HEK293 (cell line): ENCODE measurements around the gene MTCL1.

Experiments used
- CTCF ChIA-PET: fragments of 350-600 bp; formaldehyde crosslinking; extraction: SDS; loops from one replicate; lab custom pipeline; 2021; ENCODE audit warnings: antibody characterized with exemption; lab: Yijun Ruan, JAX
- POLR2A ChIA-PET: fragments of 300-600 bp; formaldehyde crosslinking; extraction: SDS; loops from one replicate; lab custom pipeline; 2020; ENCODE audit warnings: antibody characterized with exemption, inconsistent platforms; lab: Yijun Ruan, JAX
- H3K27ac ChIP-seq: fragments of 200-500 bp; sonication (Bioruptor generic); 2 replicates; pipeline ENCODE4 v1.5.1; 2014; ENCODE audit warnings: low read depth, low read length, control low read depth, inconsistent platforms; ENCODE audit errors: extremely low read depth
- H3K36me3 ChIP-seq, 2 experiments: fragments of 200-500 bp in 1 of 2; sonication (Bioruptor generic) in 1 of 2; 1 replicate in 1 of 2; 2 replicates in 1 of 2; pipeline ENCODE4 v1.5.1; 2014 to 2017; ENCODE audit warnings: inconsistent platforms in 2 of 2, low read length in 2 of 2; ENCODE audit not compliant: control insufficient read depth in 2 of 2, insufficient read depth in 1 of 2
- H3K4me1 ChIP-seq: fragments of 200-500 bp; sonication (Bioruptor generic); 2 replicates; pipeline ENCODE4 v1.5.1; 2014; ENCODE audit warnings: mild to moderate bottlenecking, low read length, inconsistent platforms; ENCODE audit not compliant: control insufficient read depth, insufficient read depth
- H3K4me3 ChIP-seq: 2 replicates; pipeline ENCODE4 v1.5.1; 2011; ENCODE audit warnings: low read depth, mild to moderate bottlenecking, control low read depth, low read length, moderate library complexity
- H3K9me3 ChIP-seq: fragments of 200-500 bp; sonication (Bioruptor generic); 2 replicates; pipeline ENCODE4 v1.5.1; 2014; ENCODE audit warnings: low read depth, low read length, inconsistent platforms; ENCODE audit not compliant: control insufficient read depth, insufficient read depth
- HIC1 ChIP-seq: fragments of 450-650 bp; formaldehyde crosslinking; IDR thresholded peaks from 2 replicates; pipeline ENCODE4 v1.5.1; 2016; ENCODE audit warnings: missing biosample characterization, missing genetic modification characterization
- HOXC10 ChIP-seq: sonication (generic); formaldehyde crosslinking; IDR thresholded peaks from 2 replicates; pipeline ENCODE4 v1.8.1; 2023; ENCODE audit warnings: mild to moderate bottlenecking, missing genetic modification reagents
- KLF1 ChIP-seq: fragments of 450-650 bp; formaldehyde crosslinking; IDR thresholded peaks from 2 replicates; pipeline ENCODE4 v1.5.1; 2016; ENCODE audit warnings: missing biosample characterization, missing genetic modification characterization
- PRDM10 ChIP-seq: fragments of 450-650 bp; formaldehyde crosslinking; IDR thresholded peaks from 2 replicates; pipeline ENCODE4 v1.5.1; 2016; ENCODE audit warnings: missing biosample characterization, missing genetic modification characterization
- PRDM2 ChIP-seq: fragments of 450-650 bp; formaldehyde crosslinking; IDR thresholded peaks from 2 replicates; pipeline ENCODE4 v1.5.1; 2016; ENCODE audit warnings: missing biosample characterization, missing genetic modification characterization, borderline replicate concordance
- PRDM6 ChIP-seq: fragments of 450-650 bp; formaldehyde crosslinking; IDR thresholded peaks from 2 replicates; pipeline ENCODE4 v1.5.1; 2017; ENCODE audit warnings: missing biosample characterization, missing genetic modification characterization
- REPIN1 ChIP-seq: fragments of 450-650 bp; formaldehyde crosslinking; IDR thresholded peaks from 2 replicates; pipeline ENCODE4 v1.5.1; 2017; ENCODE audit warnings: missing biosample characterization, missing genetic modification characterization, low read depth
- ZFP41 ChIP-seq: fragments of 450-650 bp; formaldehyde crosslinking; IDR thresholded peaks from 2 replicates; pipeline ENCODE4 v1.5.1; 2016; ENCODE audit warnings: missing biosample characterization, missing genetic modification characterization, borderline replicate concordance
- ZNF148 ChIP-seq: fragments of 450-650 bp; formaldehyde crosslinking; IDR thresholded peaks from 2 replicates; pipeline ENCODE4 v1.5.0; 2017; ENCODE audit warnings: missing biosample characterization, missing genetic modification characterization, borderline replicate concordance
- ZNF239 ChIP-seq: fragments of 450-650 bp; formaldehyde crosslinking; IDR thresholded peaks from 2 replicates; pipeline ENCODE4 v1.5.1; 2016; ENCODE audit warnings: missing biosample characterization, missing genetic modification characterization
- ZNF354C ChIP-seq: fragments of 450-650 bp; formaldehyde crosslinking; IDR thresholded peaks from 2 replicates; pipeline ENCODE4 v1.5.1; 2016; ENCODE audit warnings: missing biosample characterization, missing genetic modification characterization, low read depth, borderline replicate concordance
- ZNF561 ChIP-seq: fragments of 450-650 bp; IDR thresholded peaks from 2 replicates; pipeline ENCODE4 v1.5.1; 2018; ENCODE audit warnings: missing biosample characterization, missing genetic modification characterization, borderline replicate concordance
- ZNF654 ChIP-seq: fragments of 450-650 bp; formaldehyde crosslinking; IDR thresholded peaks from 2 replicates; pipeline ENCODE4 v1.5.1; 2016; ENCODE audit warnings: low read depth, missing biosample characterization, missing genetic modification characterization
- ZNF658 ChIP-seq: fragments of 450-650 bp; formaldehyde crosslinking; IDR thresholded peaks from 2 replicates; pipeline ENCODE4; 2016; ENCODE audit warnings: missing biosample characterization, missing genetic modification characterization
- ZNF768 ChIP-seq: fragments of 450-650 bp; formaldehyde crosslinking; IDR thresholded peaks from 2 replicates; pipeline ENCODE4 v1.5.1; 2018; ENCODE audit warnings: missing biosample characterization, mild to moderate bottlenecking, missing genetic modification characterization
- ZSCAN4 ChIP-seq: fragments of 450-650 bp; formaldehyde crosslinking; IDR thresholded peaks from 2 replicates; pipeline ENCODE4 v1.5.1; 2017; ENCODE audit warnings: missing biosample characterization, missing genetic modification characterization

The MTCL1 gene

GRCh38 chr18:8799001-8799400 is 93.6 kb downstream of the MTCL1 start (continued):
- no peak for TF ChIP-seq ZSCAN4 (tag by site-specific recombination)
- TF ChIP-seq REPIN1 (tag by site-specific recombination): no peak
- no peak for TF ChIP-seq ZNF148 (tag by site-specific recombination)

GRCh38 chr18:8799596-8800441 is 94.5 kb downstream of the MTCL1 start:
- ChIA-PET CTCF (interaction anchor here (0.6 to 1.5 kb wide), 3 partner anchors 41 to 188 kb away, joined by 3 read pairs; no protein-coding TSS in a partner anchor), POLR2A (interaction anchor here (0.6 kb wide), 1 partner anchor 1331 kb away, joined by 5 read pairs; no protein-coding TSS in a partner anchor)
- Histone ChIP-seq H3K27ac (no peak overlapping the region), H3K4me3 (no peak overlapping the region), H3K4me1 (no peaks in the 10 kb centered on the region), H3K9me3 (no peaks in the 10 kb centered on the region), H3K36me3 (peaks cover 0 to 33% of the 10 kb centered on the region in 2 experiments; a peak in 1 of 3 replicates)
- TF ChIP-seq ZNF239 (tag by site-specific recombination) (no peak), ZFP41 (tag by site-specific recombination) (no peak), ZNF768 (tag by site-specific recombination) (no peak), HIC1 (tag by site-specific recombination) (no peak), PRDM2 (tag by site-specific recombination) (no peak), KLF1 (tag by site-specific recombination) (no peak), ZNF561 (tag by site-specific recombination) (no peak), ZNF654 (no peak), PRDM6 (tag by site-specific recombination) (no peak), HOXC10 (CRISPR knock-in tag) (no peak), ZNF658 (tag by site-specific recombination) (no peak), ZNF354C (tag by site-specific recombination) (no peak), PRDM10 (tag by site-specific recombination) (no peak)
